HepG2 (cell line): ENCODE measurements around the gene ZC3H8. TPM values are rescaled to one million over a fixed set of nuclear protein-coding genes. Genes with fewer than 3 reads are reported as not detected.

ENCODE experiments used
- ARID5B ChIP-seq: IDR thresholded peaks from 2 replicates; pipeline ENCODE4 v1.4.0; 2020; ENCODE audit warnings: mild to moderate bottlenecking, missing genetic modification reagents
- ATF7 ChIP-seq, 2 experiments: fragments of 450-650 bp in 1 of 2; sonication (generic) in 1 of 2; formaldehyde crosslinking in 1 of 2; IDR thresholded peaks; 2 replicates each; pipeline versions ENCODE4 v1.4.0 to v1.6.1; 2016 to 2020; ENCODE audit warnings: antibody characterized with exemption in 1 of 2, mild to moderate bottlenecking in 1 of 2, missing genetic modification reagents in 1 of 2
- ATF7-NPFF ChIP-seq: sonication (generic); formaldehyde crosslinking; IDR thresholded peaks from 2 replicates; pipeline ENCODE4 v1.8.1; 2023; ENCODE audit warnings: mild to moderate bottlenecking, low read depth, missing genetic modification reagents, moderate library complexity
- CEBPG ChIP-seq: IDR thresholded peaks from 2 replicates; pipeline ENCODE4 v1.6.1; 2016
- ELF1 ChIP-seq: sonication (generic); formaldehyde crosslinking; IDR thresholded peaks from 2 replicates; pipeline ENCODE4 v1.4.0; 2020; ENCODE audit warnings: missing genetic modification reagents
- ESRRA ChIP-seq: sonication (generic); formaldehyde crosslinking; IDR thresholded peaks from 2 replicates; pipeline ENCODE4 v1.5.1; 2020; ENCODE audit warnings: mild to moderate bottlenecking, low read depth, missing genetic modification reagents
- GFI1 ChIP-seq: sonication (generic); formaldehyde crosslinking; IDR thresholded peaks from 2 replicates; pipeline ENCODE4 v1.5.0; 2020; ENCODE audit warnings: missing genetic modification reagents, mild to moderate bottlenecking, borderline replicate concordance
- HOXA5 ChIP-seq: sonication (generic); formaldehyde crosslinking; IDR thresholded peaks from 2 replicates; pipeline ENCODE4 v1.4.0; 2020; ENCODE audit warnings: missing genetic modification reagents
- JDP2 ChIP-seq: sonication (generic); formaldehyde crosslinking; IDR thresholded peaks from 2 replicates; pipeline ENCODE4 v1.8.1; 2022; ENCODE audit warnings: missing genetic modification reagents, borderline replicate concordance
- PAF1 ChIP-seq: IDR thresholded peaks from 2 replicates; pipeline ENCODE4 v1.6.1; 2016; ENCODE audit warnings: missing genetic modification reagents, missing compliant biosample characterization
- PHB2 ChIP-seq: fragments of 450-650 bp; IDR thresholded peaks from 2 replicates; pipeline ENCODE4 v1.6.1; 2018; ENCODE audit not compliant: partially characterized antibody
- THAP11 ChIP-seq: IDR thresholded peaks from 2 replicates; pipeline ENCODE4 v1.6.1; 2016; ENCODE audit warnings: missing biosample characterization, missing genetic modification reagents
- THRA ChIP-seq: sonication (generic); formaldehyde crosslinking; IDR thresholded peaks from 2 replicates; pipeline ENCODE4 v1.4.0; 2020; ENCODE audit warnings: missing genetic modification reagents, borderline replicate concordance
- YEATS4 ChIP-seq: sonication (generic); formaldehyde crosslinking; IDR thresholded peaks from 2 replicates; pipeline ENCODE4 v1.4.0; 2020; ENCODE audit warnings: missing genetic modification reagents, borderline replicate concordance
- YY1 ChIP-seq: IDR thresholded peaks from 2 replicates; pipeline ENCODE4 v1.6.1; 2011; ENCODE audit warnings: low read length, low read depth, moderate library complexity, mild to moderate bottlenecking; ENCODE audit not compliant: insufficient read depth, insufficient replicate concordance
- ZBTB7B ChIP-seq: sonication (generic); formaldehyde crosslinking; IDR thresholded peaks from 2 replicates; pipeline ENCODE4 v1.4.0; 2020; ENCODE audit warnings: missing genetic modification reagents
- ZFY ChIP-seq: sonication (generic); formaldehyde crosslinking; IDR thresholded peaks from 2 replicates; pipeline ENCODE4 v1.4.0; 2020; ENCODE audit warnings: missing genetic modification reagents
- ZNF264 ChIP-seq: sonication (generic); formaldehyde crosslinking; IDR thresholded peaks from 2 replicates; pipeline ENCODE4 v1.4.0; 2020; ENCODE audit warnings: missing genetic modification reagents
- ZNF292 ChIP-seq: sonication (generic); formaldehyde crosslinking; IDR thresholded peaks from 2 replicates; pipeline ENCODE4 v1.8.1; 2022; ENCODE audit warnings: mild to moderate bottlenecking, low read depth, missing genetic modification reagents, borderline replicate concordance
- ZNF335 ChIP-seq: sonication (generic); formaldehyde crosslinking; IDR thresholded peaks from 2 replicates; pipeline ENCODE4 v1.4.0; 2020; ENCODE audit warnings: missing genetic modification reagents
- ZNF615 ChIP-seq: sonication (generic); formaldehyde crosslinking; IDR thresholded peaks from 2 replicates; pipeline ENCODE4 v1.5.0; 2020; ENCODE audit warnings: mild to moderate bottlenecking, missing genetic modification reagents, borderline replicate concordance
- ZNF749 ChIP-seq: sonication (generic); formaldehyde crosslinking; IDR thresholded peaks from 2 replicates; pipeline ENCODE4 v1.8.0; 2022; ENCODE audit warnings: mild to moderate bottlenecking, missing genetic modification reagents, moderate library complexity, borderline replicate concordance
- ZNF777 ChIP-seq: sonication (generic); formaldehyde crosslinking; IDR thresholded peaks from 2 replicates; pipeline ENCODE4 v1.4.0; 2020; ENCODE audit warnings: missing genetic modification reagents
- ZNF784 ChIP-seq: sonication (generic); formaldehyde crosslinking; IDR thresholded peaks from 2 replicates; pipeline ENCODE4 v1.5.1; 2020; ENCODE audit warnings: missing genetic modification reagents, mild to moderate bottlenecking, borderline replicate concordance
- polyA plus RNA-seq, 8 experiments: library from polyadenylated mRNA; depleted of rRNA in 3 of 8; stranded (reverse) in 7 of 8; unstranded in 1 of 8; fragments of >200 nt; fragmentation: Illumina TruSeq in 4 of 8; extraction: Trizol in 4 of 8; gene quantifications; 2 replicates each; pipeline versions ENCODE4 v1.2.1 to v1.2.3, GENCODE V29; 2011 to 2016; ENCODE audit warnings: low read depth in 4 of 8, missing spikeins in 1 of 8, mixed read lengths in 1 of 8; ENCODE audit not compliant: insufficient read depth in 1 of 8
- total RNA-seq, 5 experiments: library from RNA; depleted of rRNA; stranded (reverse); fragments of >200 nt; fragmentation: Illumina TruSeq; extraction: Trizol; gene quantifications; 2 replicates each; pipeline ENCODE4 v1.2.3, GENCODE V29; 2016; ENCODE audit warnings: low read depth in 1 of 5

The ZC3H8 gene
- total and polyA plus RNA-seq, 2 of the 13 experiments (the other 11 are each of a cell fraction or from before 2014, with no cell fraction given) = 4.5 to 17.0 TPM

- TF ChIP-seq ZFY (CRISPR knock-in tag) (no peak; the same call in 1 of the 2 replicates), ZNF777 (CRISPR knock-in tag) (peak; percentile 65; the same call in 1 of the 2 replicates), ZNF264 (CRISPR knock-in tag) (no peak), ZNF615 (no peak), YY1 (peak; percentile 81), ATF7-NPFF (CRISPR knock-in tag) (no peak), YEATS4 (CRISPR knock-in tag) (peak; percentile 49), CEBPG (peak; percentile 81), ZNF749 (CRISPR knock-in tag) (no peak), PHB2 (no peak), ZBTB7B (0 out of 2 replicates have a peak, but pooled peaks have one; percentile 25), HOXA5 (no peak), ZNF784 (CRISPR knock-in tag) (no peak), ARID5B (CRISPR knock-in tag) (peak; percentile 63), ZNF292 (no peak), THAP11 (CRISPR knock-in tag) (peak; percentile 47), PAF1 (no peak), ESRRA (CRISPR knock-in tag) (no peak), THRA (peak; percentile 31; the same call in 1 of the 2 replicates), ATF7 (IDR thresholded peaks at IDR 0.05) (no peak), ATF7 (CRISPR knock-in tag; IDR thresholded peaks at IDR 0.05) (no peak), GFI1 (CRISPR knock-in tag) (no peak), ELF1 (CRISPR knock-in tag) (peak; percentile 15; the same call in 1 of the 2 replicates), JDP2 (CRISPR knock-in tag) (no peak), ZNF335 (CRISPR knock-in tag) (0 out of 2 replicates have a peak, but pooled peaks have one; percentile 50)
Observed at GRCh38 chr2:112259509-112260294, 4.9 kb upstream of the ZC3H8 start (continued).
